Ishikawa (cell line): ENCODE results near the gene PREX1.

Source experiments
- CEBPB ChIP-seq: IDR thresholded peaks from 2 replicates; pipeline ENCODE4 v1.6.1; 2012
- CREB1 ChIP-seq: IDR thresholded peaks from 2 replicates; pipeline ENCODE4 v1.6.1; 2012; ENCODE audit warnings: low read depth
- EGR1 ChIP-seq: IDR thresholded peaks from 2 replicates; pipeline ENCODE4 v1.6.1; 2012
- EP300 ChIP-seq: IDR thresholded peaks from 2 replicates; pipeline ENCODE4 v1.6.1; 2012; ENCODE audit warnings: borderline replicate concordance
- FOXM1 ChIP-seq: IDR thresholded peaks from 2 replicates; pipeline ENCODE4 v1.6.1; 2012; ENCODE audit warnings: low read depth, borderline replicate concordance
- MAX ChIP-seq: IDR thresholded peaks from 2 replicates; pipeline ENCODE4 v1.6.1; 2012
- NFIC ChIP-seq: IDR thresholded peaks from 2 replicates; pipeline ENCODE4 v1.6.1; 2012
- RAD21 ChIP-seq: IDR thresholded peaks from 2 replicates; pipeline ENCODE4 v1.6.1; 2012; ENCODE audit warnings: low read depth
- REST ChIP-seq: IDR thresholded peaks from 2 replicates; pipeline ENCODE4 v1.6.1; 2012; ENCODE audit warnings: low read depth, mild to moderate bottlenecking
- TAF1 ChIP-seq: IDR thresholded peaks from 2 replicates; pipeline ENCODE4 v1.6.1; 2012; ENCODE audit warnings: low read depth, mild to moderate bottlenecking
- TCF12 ChIP-seq: IDR thresholded peaks from 2 replicates; pipeline ENCODE4 v1.6.1; 2012; ENCODE audit warnings: low read depth
- TEAD4 ChIP-seq: IDR thresholded peaks from 2 replicates; pipeline ENCODE4 v1.6.1; 2012
- YY1 ChIP-seq: IDR thresholded peaks from 2 replicates; pipeline ENCODE4 v1.6.1; 2012; ENCODE audit warnings: low read depth
- ZBTB7A ChIP-seq: IDR thresholded peaks from 2 replicates; pipeline ENCODE4 v1.6.1; 2012; ENCODE audit warnings: low read depth
- TF ChIP-seq, protein P1 (sequence below): IDR thresholded peaks from 2 replicates; pipeline ENCODE4 v1.6.1; 2012

The PREX1 gene

GRCh38 chr20:48610996-48611395 is 216.8 kb downstream of the PREX1 start:
- no peak for TF ChIP-seq ZBTB7A
- no peak for TF ChIP-seq TAF1
- no peak for TF ChIP-seq TCF12
- no peak for TF ChIP-seq TEAD4
- no peak for TF ChIP-seq MAX
- no peak for TF ChIP-seq EGR1
- no peak for TF ChIP-seq NFIC
- no peak for TF ChIP-seq CREB1
- no peak for TF ChIP-seq FOXM1
- TF ChIP-seq, protein P1, sequence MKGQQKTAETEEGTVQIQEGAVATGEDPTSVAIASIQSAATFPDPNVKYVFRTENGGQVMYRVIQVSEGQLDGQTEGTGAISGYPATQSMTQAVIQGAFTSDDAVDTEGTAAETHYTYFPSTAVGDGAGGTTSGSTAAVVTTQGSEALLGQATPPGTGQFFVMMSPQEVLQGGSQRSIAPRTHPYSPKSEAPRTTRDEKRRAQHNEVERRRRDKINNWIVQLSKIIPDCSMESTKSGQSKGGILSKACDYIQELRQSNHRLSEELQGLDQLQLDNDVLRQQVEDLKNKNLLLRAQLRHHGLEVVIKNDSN = no peak
- TF ChIP-seq REST = no peak
- TF ChIP-seq EP300 = no peak

DNA sequence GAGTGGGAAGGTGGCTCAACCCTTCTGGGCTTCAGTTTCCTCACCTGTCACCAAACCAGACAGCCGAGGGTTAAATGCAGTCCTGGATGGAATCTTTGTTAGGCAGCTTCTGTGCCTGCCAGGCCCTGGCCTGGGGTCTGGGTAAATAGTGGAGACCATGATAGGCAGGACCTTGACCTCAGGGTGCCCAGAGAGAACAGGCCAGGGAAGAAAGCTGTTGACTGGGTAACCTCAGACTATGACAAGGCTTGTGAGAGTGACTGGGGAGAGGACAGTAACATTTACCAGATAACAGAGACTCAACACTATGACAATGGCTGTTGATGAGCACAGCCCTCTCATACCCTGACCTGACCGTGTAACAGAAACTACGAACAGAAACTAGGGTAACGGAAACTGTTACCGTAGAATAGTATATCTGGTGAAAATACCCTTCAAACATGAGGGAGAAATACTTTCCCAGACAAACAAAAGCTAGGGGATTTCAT is 218.3 kb downstream of the PREX1 start:
- no peak for TF ChIP-seq REST
- TF ChIP-seq RAD21 = no peak
- TF ChIP-seq FOXM1 = no peak
- no peak for TF ChIP-seq TEAD4
- no peak for TF ChIP-seq CREB1
- no peak for TF ChIP-seq ZBTB7A
- TF ChIP-seq MAX = no peak
- TF ChIP-seq NFIC = no peak
- TF ChIP-seq, protein P1 = no peak
- no peak for TF ChIP-seq TCF12
- no peak for TF ChIP-seq TAF1
- TF ChIP-seq EGR1 = no peak
- no peak for TF ChIP-seq CEBPB
- TF ChIP-seq EP300 = no peak
- TF ChIP-seq YY1 = no peak

DNA sequence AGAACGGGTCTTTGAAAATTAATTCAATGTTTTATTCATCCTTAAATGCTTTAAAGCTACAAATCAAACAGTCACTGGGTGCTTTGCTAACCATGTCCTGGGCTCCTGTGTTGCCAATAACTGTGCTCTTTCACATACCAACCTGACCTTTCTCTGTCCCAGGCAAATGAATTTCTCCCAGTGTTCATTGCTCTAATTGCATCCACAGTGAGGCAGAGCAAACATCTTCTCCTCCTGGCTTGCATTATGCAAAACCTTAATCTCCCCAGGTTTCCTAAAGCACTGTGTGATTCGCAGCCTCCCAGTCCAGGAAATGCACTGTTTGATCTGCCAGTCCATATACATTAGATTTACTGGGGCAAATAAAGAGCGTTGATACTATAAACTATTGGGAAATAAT is 219.0 kb downstream of the PREX1 start:
- TF ChIP-seq MAX (no peak), EGR1 (no peak), TEAD4 (no peak)

DNA sequence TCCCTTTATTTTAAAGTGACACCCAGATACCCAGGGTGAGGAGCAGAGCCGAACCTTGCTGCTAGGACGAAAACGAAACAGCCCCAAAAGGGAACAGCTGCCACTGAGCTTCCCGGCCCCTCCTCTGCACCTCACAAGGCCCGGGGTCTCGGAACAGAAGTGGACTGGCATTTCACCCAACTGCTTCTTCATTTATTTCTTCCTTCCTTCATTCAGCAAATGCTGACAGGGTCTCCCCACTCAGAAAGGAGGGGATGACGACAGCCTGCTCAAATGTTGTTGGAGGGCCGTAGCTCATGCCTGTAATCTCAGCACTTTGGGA is 220.3 kb downstream of the PREX1 start:
- TF ChIP-seq CREB1 (no peak), CEBPB (no peak), TCF12 (no peak), NFIC (no peak), REST (no peak), YY1 (no peak), MAX (no peak)
- TF ChIP-seq, protein P1 = no peak
